ENCODE results near the gene P2RX5. TPM values are rescaled to one million over a fixed set of nuclear protein-coding genes. Genes with fewer than 3 reads are reported as not detected.

P2RX5 gene
- total RNA-seq, 1 experiment from 2014 or later: 0.66 TPM

- no peaks in the 10 kb centered on the region for H3K9me3 Mint-ChIP-seq (ENCODE audit: unreplicated experiment)
- Histone ChIP-seq H3K9me3 (no peaks in the 10 kb centered on the region), H3K4me3 (ENCODE audit: low read depth, low read length) (no peak overlapping the region), H3K27me3 (replicated peaks; ENCODE audit: control insufficient read depth, insufficient read depth, low read length) (no peaks in the 10 kb centered on the region), H3K4me1 (no peaks in the 10 kb centered on the region), H3K36me3 (ENCODE audit: control insufficient read depth, insufficient read depth, low read length) (no peaks in the 10 kb centered on the region; the same call in 1 of the 2 replicates)
- intact Hi-C loops (cut with micrococcal nuclease; ENCODE audit: unreplicated experiment): no loop called here
- H3K4me3 Mint-ChIP-seq (ENCODE audit: unreplicated experiment): no peak overlapping the region
- H3K4me1 Mint-ChIP-seq (ENCODE audit: low read depth, unreplicated experiment): no peaks in the 10 kb centered on the region
- no peak overlapping the region for H3K27ac Mint-ChIP-seq (ENCODE audit: unreplicated experiment)
- CTCF ChIA-PET: no interaction called here
- no peaks in the 10 kb centered on the region for H3K27me3 Mint-ChIP-seq (ENCODE audit: insufficient read depth, unreplicated experiment)
- H3K36me3 Mint-ChIP-seq (ENCODE audit: insufficient read depth, unreplicated experiment): peaks cover 13% of the 10 kb centered on the region
- POLR2A ChIA-PET: no interaction called here
- no TSS peak for BruUV-seq (replicated peaks)
- DNase-seq: no peak
- TF ChIP-seq CTCF (IDR thresholded peaks at IDR 0.05; ENCODE audit: insufficient read depth in 1 of 2, low read depth in 1 of 2, low read length in 1 of 2, severe bottlenecking in 1 of 2, unreplicated experiment in 1 of 2): no peak
Observed at GRCh38 chr17:3627769-3628167, 68.2 kb downstream of the P2RX5 start.

- H3K27ac Mint-ChIP-seq (ENCODE audit: unreplicated experiment): no peak overlapping the region
- H3K27me3 Mint-ChIP-seq (ENCODE audit: insufficient read depth, unreplicated experiment): no peaks in the 10 kb centered on the region
Observed at GRCh38 chr17:3626831-3627768, 68.9 kb downstream of the P2RX5 start.

More at GRCh38 chr17:3626831-3627768, 68.9 kb downstream of the P2RX5 start:
- ChIA-PET CTCF (no interaction called here), POLR2A (no interaction called here)
- no peaks in the 10 kb centered on the region for H3K9me3 Mint-ChIP-seq (ENCODE audit: unreplicated experiment)
- Histone ChIP-seq H3K36me3 (ENCODE audit: control insufficient read depth, insufficient read depth, low read length) (no peaks in the 10 kb centered on the region; the same call in 1 of the 2 replicates), H3K4me3 (ENCODE audit: low read depth, low read length) (no peak overlapping the region), H3K27me3 (replicated peaks; ENCODE audit: control insufficient read depth, insufficient read depth, low read length) (no peaks in the 10 kb centered on the region), H3K9me3 (no peaks in the 10 kb centered on the region), H3K4me1 (no peaks in the 10 kb centered on the region)
- H3K4me1 Mint-ChIP-seq (ENCODE audit: low read depth, unreplicated experiment): no peaks in the 10 kb centered on the region
- no TSS peak for BruUV-seq (replicated peaks)
- TF ChIP-seq CTCF (IDR thresholded peaks at IDR 0.05; ENCODE audit: insufficient read depth in 1 of 2, low read depth in 1 of 2, low read length in 1 of 2, severe bottlenecking in 1 of 2, unreplicated experiment in 1 of 2): no peak
- H3K36me3 Mint-ChIP-seq (ENCODE audit: insufficient read depth, unreplicated experiment): peaks cover 13% of the 10 kb centered on the region
- intact Hi-C loops (cut with micrococcal nuclease; ENCODE audit: unreplicated experiment): no loop called here
- no peak overlapping the region for H3K4me3 Mint-ChIP-seq (ENCODE audit: unreplicated experiment)
- DNase-seq: no peak

Other genes starting within 250 kb of the P2RX5 start
- gene SPATA22, start 224.3 kb downstream of the P2RX5 start, total RNA-seq (2022): not detected in 2 replicates
- gene ASPA, start 220.2 kb downstream of the P2RX5 start, total RNA-seq (2022): 0.27 and 0.42 TPM in 2 replicates
- 8.4 and 8.9 TPM in 2 replicates for gene TRPV3, start 138.3 kb downstream of the P2RX5 start, total RNA-seq (2022)
- gene TRPV1, start 86.7 kb downstream of the P2RX5 start, total RNA-seq (2022): 1.8 and 3.1 TPM in 2 replicates
- 17.4 and 17.7 TPM in 2 replicates for gene SHPK, start 59.9 kb downstream of the P2RX5 start, total RNA-seq (2022)
- gene CTNS, start 59.4 kb downstream of the P2RX5 start, total RNA-seq (2022): 11.8 and 15.6 TPM in 2 replicates
- 58.2 and 61.9 TPM in 2 replicates for gene TAX1BP3, start 27.6 kb downstream of the P2RX5 start, total RNA-seq (2022)
- 35.1 and 36.8 TPM in 2 replicates for gene EMC6, start 27.3 kb downstream of the P2RX5 start, total RNA-seq (2022)
- gene HASPIN, start 27.7 kb upstream of the P2RX5 start, total RNA-seq (2022): 9.1 and 9.5 TPM in 2 replicates
- 12.5 and 12.8 TPM in 2 replicates for gene ITGAE, start 105.0 kb upstream of the P2RX5 start, total RNA-seq (2022)
- 28.4 and 32.8 TPM in 2 replicates for gene NCBP3, start 150.1 kb upstream of the P2RX5 start, total RNA-seq (2022)
- 1.4 and 1.9 TPM in 2 replicates for gene CAMKK1, start 196.9 kb upstream of the P2RX5 start, total RNA-seq (2022)
- 0.23 TPM in 1 of 2 replicates, not detected in the other for gene P2RX1, start 220.3 kb upstream of the P2RX5 start, total RNA-seq (2022)